ENCODE results near the gene S100A14.

DNA sequence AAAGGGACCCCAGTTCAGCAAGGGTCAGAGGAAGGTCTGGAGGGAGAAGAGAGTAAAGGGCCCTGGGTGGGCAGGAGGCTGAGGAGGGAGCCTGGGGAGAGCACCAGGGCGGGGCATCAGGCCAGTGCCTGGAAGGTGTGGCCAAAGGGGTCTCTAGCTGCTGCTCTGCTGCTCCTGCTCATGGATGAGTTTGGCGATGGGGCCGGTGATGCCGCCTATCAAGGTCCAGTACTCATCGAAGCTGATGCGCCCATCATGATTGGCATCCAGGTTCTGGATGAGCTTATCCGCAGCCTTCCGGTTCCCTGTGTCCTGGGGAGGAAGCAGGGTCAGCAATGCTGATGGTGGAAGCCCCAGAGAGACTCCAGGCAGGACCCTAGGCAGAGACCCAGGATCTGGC lies 8.7 kb downstream of the S100A14 start:
- no peak for TF ChIP-seq POLR2A (IDR thresholded peaks at IDR 0.05)
- TF ChIP-seq, protein P1, sequence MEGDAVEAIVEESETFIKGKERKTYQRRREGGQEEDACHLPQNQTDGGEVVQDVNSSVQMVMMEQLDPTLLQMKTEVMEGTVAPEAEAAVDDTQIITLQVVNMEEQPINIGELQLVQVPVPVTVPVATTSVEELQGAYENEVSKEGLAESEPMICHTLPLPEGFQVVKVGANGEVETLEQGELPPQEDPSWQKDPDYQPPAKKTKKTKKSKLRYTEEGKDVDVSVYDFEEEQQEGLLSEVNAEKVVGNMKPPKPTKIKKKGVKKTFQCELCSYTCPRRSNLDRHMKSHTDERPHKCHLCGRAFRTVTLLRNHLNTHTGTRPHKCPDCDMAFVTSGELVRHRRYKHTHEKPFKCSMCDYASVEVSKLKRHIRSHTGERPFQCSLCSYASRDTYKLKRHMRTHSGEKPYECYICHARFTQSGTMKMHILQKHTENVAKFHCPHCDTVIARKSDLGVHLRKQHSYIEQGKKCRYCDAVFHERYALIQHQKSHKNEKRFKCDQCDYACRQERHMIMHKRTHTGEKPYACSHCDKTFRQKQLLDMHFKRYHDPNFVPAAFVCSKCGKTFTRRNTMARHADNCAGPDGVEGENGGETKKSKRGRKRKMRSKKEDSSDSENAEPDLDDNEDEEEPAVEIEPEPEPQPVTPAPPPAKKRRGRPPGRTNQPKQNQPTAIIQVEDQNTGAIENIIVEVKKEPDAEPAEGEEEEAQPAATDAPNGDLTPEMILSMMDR (IDR thresholded peaks at IDR 0.05), result no peak

All from adrenal gland (tissue), 5 donors.